Measurements from ENCODE around the gene SMTNL2.

- TF ChIP-seq, protein P1, sequence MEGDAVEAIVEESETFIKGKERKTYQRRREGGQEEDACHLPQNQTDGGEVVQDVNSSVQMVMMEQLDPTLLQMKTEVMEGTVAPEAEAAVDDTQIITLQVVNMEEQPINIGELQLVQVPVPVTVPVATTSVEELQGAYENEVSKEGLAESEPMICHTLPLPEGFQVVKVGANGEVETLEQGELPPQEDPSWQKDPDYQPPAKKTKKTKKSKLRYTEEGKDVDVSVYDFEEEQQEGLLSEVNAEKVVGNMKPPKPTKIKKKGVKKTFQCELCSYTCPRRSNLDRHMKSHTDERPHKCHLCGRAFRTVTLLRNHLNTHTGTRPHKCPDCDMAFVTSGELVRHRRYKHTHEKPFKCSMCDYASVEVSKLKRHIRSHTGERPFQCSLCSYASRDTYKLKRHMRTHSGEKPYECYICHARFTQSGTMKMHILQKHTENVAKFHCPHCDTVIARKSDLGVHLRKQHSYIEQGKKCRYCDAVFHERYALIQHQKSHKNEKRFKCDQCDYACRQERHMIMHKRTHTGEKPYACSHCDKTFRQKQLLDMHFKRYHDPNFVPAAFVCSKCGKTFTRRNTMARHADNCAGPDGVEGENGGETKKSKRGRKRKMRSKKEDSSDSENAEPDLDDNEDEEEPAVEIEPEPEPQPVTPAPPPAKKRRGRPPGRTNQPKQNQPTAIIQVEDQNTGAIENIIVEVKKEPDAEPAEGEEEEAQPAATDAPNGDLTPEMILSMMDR (IDR thresholded peaks at IDR 0.05; ENCODE audit: poor library complexity): no peak
- no peak for TF ChIP-seq EZH2phosphoT487 (IDR thresholded peaks at IDR 0.05; ENCODE audit: low read depth, severe bottlenecking, unreplicated experiment)
Observed at GRCh38 chr17:4543557-4544026, 40.7 kb upstream of the SMTNL2 start.
